ENCODE data around the gene OR52L1.
"Not testable (repeated sequence)": the region's sequence is repeated elsewhere in the genome, so short reads cannot be mapped to it uniquely, and the experiment has no call there.

The OR52L1 gene

DNA sequence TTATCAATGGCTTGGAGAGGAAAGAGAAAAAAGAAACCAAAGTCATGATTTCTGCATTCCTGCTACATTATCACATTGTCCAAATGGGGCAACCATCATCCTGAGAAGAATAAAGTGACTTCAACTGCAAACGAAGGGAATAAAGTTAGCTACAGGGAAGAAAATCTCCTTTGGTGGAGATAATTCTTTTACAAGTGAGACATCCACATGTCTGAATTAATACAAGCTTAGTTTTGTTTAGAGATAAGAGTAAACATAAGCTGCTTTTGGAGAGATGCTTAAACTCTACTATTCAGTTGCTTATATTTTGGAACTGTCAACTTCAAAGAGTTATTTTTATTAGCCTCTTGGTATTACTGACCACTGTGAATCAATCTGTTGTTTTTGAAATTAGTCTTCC lies at the start of gene OR52L1:
Gene OR52L1 (minus strand): TSS at position 101 of the 400 bp plus-strand sequence. CDS start 55 bp downstream, at position 46.
- DNase-seq (ENCODE audit: low read depth): no peak

GRCh38 chr11:6030708-6031405 lies 44.1 kb upstream of the OR52L1 start, which contains the start of gene OR56A1:
TSS of gene OR56A1 (minus strand) at chr11:6030758. CDS start at chr11:6027692, 3,066 bp downstream.
- no peak for DNase-seq (ENCODE audit: low read depth)

GRCh38 chr11:6027501-6027900 lies 40.7 kb upstream of the OR52L1 start:
- no peak for DNase-seq (ENCODE audit: low read depth)

DNA sequence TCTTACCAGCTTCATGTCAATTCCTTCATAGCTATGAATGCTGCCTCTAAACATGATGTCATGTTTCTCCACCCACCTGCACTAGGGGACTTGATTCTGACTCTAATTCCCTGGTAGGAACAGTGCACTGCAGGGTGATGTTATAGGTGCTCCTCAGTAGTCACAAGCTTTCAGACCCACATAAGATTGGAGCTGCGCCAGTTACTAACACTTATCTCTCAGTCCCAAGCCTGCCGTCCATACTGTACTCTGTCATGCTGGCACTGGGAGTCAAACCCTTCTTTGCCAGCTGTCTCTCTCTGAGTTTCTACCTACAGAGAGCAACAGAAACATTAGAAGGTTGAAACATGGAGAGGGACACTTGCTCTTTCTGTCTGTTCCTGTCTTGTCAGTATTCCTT lies 38.3 kb upstream of the OR52L1 start:
- DNase-seq (ENCODE audit: low read depth): no peak

DNA sequence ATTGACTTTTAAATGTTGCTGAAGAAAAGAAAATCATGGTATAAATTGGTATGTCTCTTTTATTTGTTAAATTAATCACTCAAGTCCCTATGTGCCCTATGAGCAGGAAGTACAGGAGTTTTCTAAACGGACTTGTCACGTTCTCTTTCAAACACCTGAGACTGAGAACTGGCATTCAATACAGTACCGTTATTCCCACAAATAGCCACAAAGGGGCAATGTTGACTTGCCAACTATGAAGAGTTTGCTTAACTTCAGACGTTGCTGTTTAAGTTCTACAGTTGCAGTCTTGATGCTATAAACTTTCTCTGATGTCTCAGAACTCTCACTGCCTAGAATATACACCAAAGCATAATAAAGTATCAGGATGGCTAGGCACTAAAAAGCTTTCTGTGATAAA lies 36.2 kb upstream of the OR52L1 start:
- peak; percentile 15 for DNase-seq (ENCODE audit: low read depth)

DNA sequence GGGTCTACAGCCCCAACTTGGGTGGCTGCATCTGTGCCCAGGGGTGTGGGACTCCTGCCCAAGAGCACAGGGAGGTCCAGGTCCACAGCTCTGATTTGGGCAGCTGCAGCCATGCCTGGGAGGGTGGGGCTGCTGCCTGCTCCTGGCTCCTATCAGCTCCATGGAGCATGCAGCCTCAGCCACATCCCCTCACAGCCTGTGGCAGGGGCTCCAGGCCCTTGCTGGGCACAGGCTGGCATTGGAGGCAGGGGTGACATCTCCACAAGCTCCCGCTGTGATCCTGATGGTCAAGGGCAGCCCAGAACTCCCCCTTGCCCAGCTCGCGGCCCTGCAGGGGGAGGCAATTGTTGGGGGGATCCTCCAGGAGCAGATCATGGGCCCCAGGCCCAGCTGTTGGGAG lies 26.3 kb upstream of the OR52L1 start:
- no peak for DNase-seq (ENCODE audit: low read depth)

- DNase-seq (ENCODE audit: low read depth): no peak
Measured at GRCh38 chr11:6012035-6012668, 25.4 kb upstream of the OR52L1 start.

DNA sequence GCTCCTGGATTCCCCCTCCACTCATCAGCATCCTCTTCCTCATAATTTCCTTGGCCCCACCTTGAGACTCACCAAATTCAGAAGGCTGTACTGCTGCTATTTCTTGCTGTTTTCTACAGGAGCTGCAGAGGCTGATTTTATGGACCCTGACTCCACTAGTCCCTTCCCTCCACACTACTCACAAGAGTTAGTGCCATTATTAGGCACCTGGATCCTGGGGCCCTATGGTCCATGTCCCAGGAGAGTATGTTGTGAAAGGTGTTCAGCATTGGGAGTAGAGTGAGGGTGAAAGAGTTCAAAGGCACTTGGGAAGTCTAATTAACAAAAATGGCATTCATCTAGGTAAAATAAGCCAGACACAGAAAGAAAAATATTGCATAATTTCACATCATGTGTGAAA lies 20.1 kb upstream of the OR52L1 start, which contains the start of gene OR56A4:
Gene OR56A4 (minus strand): TSS at position 101 of the 400 bp plus-strand sequence. CDS start 3,954 bp downstream, outside the sequence.
- no peak for DNase-seq (ENCODE audit: low read depth)

- DNase-seq (ENCODE audit: low read depth): no peak
Measured at GRCh38 chr11:6006395-6006794, 19.6 kb upstream of the OR52L1 start.

DNA sequence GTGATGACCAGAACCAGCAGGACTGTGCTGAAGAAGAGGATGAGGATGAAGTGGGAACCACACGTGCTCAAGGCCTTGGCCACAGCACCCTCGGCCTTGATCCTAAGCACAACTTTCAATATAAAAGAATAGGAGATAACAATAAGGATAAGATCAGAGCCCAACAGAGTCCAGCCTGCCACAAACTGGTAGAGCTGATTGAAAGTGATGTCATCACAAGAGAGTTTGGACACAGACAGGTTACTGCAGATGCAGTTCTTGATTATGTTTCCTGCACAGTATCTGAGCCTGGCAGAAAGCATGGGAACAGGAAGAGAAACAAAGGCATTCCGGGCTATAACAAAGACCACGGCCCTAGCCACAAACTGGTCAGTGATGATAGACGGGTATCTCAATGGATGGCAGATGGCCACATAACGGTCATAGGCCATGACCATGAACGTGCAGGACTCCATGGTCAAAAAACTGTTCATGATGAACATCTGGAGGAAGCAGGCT lies 15.5 kb upstream of the OR52L1 start:
- DNase-seq (ENCODE audit: low read depth): no peak

- no peak for DNase-seq (ENCODE audit: low read depth)
Measured at GRCh38 chr11:5994791-5995190, 8.0 kb upstream of the OR52L1 start.

DNA sequence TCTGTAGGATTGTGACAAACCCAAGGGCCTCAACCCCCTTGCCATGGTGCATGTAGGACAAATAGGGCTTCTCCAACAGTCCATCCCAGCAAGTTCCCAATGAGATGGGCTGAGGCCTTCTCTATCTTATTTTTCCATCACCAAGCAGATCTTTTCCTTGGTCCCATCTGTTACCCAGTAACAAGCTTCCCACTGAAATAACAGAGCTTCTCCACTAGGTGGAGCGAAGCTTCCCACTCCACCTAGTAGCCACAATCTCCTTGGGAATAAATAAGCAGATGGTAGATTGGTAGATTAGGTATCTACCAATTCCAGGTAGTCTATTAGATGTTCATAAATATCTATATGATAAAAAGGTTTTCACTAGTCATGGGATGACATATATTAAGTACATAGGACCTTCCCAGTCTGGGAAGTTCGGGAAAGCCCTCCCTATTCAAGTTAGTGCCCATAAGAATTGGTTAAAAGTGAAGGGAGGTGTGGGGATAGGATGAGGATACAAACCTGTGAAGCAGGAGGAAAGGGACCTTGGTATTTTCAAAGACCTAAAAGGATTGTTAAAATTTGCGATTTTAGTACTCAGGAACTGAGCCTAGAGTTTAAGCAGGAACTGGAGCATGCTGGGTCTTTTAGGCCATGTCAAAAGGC lies 5.9 kb upstream of the OR52L1 start:
- DNase-seq (ENCODE audit: low read depth): no peak

DNA sequence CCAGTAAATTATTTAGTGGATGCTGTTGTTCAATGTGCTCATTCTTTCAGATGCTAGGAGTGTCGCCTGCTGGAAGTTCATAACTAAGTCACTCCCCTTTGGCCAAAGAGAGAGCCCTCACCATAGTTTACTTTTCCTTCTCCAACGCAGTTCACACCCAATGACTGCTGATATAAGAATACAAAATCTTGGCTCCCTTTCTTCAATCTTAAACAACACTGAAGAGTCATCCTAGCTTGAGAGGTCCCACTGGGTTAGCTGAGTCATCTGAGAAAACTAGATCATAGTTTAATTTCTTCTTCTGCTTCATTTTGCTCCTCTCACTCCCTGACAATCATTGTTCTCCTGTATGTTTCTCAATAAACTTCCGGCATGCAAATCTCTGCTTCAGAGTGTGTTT lies 5.4 kb upstream of the OR52L1 start:
- DNase-seq (ENCODE audit: low read depth): no peak

DNA sequence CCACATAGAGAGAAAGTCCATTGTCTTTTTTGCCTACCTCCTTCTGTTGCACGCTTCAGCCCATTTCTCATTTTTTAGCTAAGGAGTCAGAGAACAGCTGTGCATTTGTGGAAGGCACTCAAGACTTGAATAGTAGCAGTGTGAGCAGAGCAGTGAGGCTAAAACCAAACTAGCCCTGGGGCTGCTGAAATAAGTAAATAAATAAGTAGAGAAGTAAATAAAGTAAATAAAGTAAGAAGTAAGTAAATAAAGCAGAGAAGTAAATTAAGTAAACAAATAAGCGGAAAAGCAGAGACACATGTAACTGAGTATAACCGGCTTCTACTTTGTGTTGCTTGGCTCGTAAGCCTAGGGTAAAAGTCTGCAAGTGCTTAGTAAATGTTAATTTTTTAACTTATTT lies 2.4 kb upstream of the OR52L1 start:
- no peak for DNase-seq (ENCODE audit: low read depth)

DNA sequence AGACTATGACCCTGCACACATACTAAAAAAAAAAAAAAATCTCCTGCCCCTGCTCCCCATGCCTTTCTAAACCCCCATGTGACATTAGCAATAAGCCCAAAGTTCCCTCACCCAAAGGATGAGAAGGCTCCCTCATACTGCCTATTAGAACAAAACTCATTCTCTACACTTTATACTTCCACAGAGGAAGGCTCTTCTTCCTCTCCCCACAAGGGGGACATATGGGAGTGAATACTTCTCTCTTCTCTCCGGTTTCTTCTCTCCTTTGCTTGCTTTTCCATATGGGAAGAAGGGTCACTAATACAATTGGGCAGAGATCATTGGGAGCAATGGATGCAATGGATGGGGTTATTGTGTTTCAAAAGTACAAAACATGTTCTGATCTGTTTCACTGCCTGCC lies 3.3 kb downstream of the OR52L1 start:
- DNase-seq (ENCODE audit: low read depth): no peak

- no peak for DNase-seq (ENCODE audit: low read depth)
Measured at GRCh38 chr11:5973530-5973929, 13.3 kb downstream of the OR52L1 start.

- DNase-seq (ENCODE audit: low read depth): no peak
Measured at GRCh38 chr11:5968394-5968793, 18.4 kb downstream of the OR52L1 start, which contains the start of gene OR56A5. TSS of gene OR56A5 (minus strand) at chr11:5968494. CDS start at chr11:5968494, 0 bp downstream.

GRCh38 chr11:5967708-5968107 lies 19.1 kb downstream of the OR52L1 start:
- no peak for DNase-seq (ENCODE audit: low read depth)

- no peak for DNase-seq (ENCODE audit: low read depth)
Measured at GRCh38 chr11:5966958-5967357, 19.8 kb downstream of the OR52L1 start.

GRCh38 chr11:5960704-5961320 lies 26.0 kb downstream of the OR52L1 start:
- DNase-seq (ENCODE audit: low read depth): not testable (repeated sequence)

- no peak for DNase-seq (ENCODE audit: low read depth)
Measured at GRCh38 chr11:5955586-5955985, 31.2 kb downstream of the OR52L1 start.

DNA sequence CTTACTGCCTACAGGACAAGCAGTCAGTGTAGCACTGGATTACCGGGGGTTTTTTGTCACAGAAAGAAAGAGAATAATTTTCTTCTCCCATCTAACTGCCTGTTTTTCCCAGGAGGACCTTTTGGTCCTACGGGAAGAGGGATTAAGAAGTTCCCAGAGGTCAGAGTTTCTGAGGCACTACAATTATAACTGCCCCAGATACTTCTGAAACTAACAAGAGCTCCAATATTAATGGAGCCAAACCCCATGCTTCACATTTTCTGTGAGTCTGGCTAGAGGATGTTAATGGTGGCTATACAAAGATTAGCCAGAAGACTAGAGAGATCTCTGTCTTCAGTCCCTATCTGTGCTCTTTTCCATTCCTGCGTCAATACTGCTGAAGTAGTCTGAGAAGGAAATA lies 44.8 kb downstream of the OR52L1 start, which contains the start of gene OR56A3:
Gene OR56A3 (plus strand): TSS at position 301 of the 400 bp plus-strand sequence. CDS start 5,096 bp downstream, outside the sequence.
- DNase-seq (ENCODE audit: low read depth): no peak
